ENCODE results near the gene KITLG.

The KITLG gene

DNA sequence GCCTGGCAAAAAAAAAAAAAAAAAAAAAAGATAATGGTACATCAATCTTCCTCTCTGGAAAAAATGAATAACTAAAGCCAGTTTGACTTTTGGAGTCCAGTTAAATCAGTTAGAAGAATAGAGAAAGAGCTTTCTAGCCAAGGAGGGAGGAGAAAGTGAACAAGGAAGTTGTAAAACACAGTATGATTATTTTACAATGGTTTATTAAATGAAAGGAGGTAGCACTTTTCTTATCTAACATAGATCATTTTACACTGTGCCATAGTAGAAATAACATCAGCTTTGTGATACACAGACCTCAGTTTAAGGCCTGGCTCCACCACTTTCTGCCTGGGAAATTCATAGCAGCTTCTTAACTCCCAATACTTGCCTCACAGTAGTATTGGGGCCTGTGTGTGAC is 15.4 kb upstream of the KITLG start:
- ATAC-seq = no peak
- no peak for TF ChIP-seq ZNF70 (CRISPR knock-in tag; IDR thresholded peaks at IDR 0.05)
- TF ChIP-seq, protein P1, sequence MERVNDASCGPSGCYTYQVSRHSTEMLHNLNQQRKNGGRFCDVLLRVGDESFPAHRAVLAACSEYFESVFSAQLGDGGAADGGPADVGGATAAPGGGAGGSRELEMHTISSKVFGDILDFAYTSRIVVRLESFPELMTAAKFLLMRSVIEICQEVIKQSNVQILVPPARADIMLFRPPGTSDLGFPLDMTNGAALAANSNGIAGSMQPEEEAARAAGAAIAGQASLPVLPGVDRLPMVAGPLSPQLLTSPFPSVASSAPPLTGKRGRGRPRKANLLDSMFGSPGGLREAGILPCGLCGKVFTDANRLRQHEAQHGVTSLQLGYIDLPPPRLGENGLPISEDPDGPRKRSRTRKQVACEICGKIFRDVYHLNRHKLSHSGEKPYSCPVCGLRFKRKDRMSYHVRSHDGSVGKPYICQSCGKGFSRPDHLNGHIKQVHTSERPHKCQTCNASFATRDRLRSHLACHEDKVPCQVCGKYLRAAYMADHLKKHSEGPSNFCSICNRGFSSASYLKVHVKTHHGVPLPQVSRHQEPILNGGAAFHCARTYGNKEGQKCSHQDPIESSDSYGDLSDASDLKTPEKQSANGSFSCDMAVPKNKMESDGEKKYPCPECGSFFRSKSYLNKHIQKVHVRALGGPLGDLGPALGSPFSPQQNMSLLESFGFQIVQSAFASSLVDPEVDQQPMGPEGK (CRISPR knock-in tag; IDR thresholded peaks at IDR 0.05; ENCODE audit: borderline replicate concordance) = no peak
- TF ChIP-seq CREB5 (CRISPR knock-in tag; IDR thresholded peaks at IDR 0.05; ENCODE audit: low read depth) = no peak
- TF ChIP-seq TCF4 (CRISPR knock-in tag; IDR thresholded peaks at IDR 0.05; ENCODE audit: borderline replicate concordance) = no peak
- no peak for TF ChIP-seq TSHZ2 (CRISPR knock-in tag; IDR thresholded peaks at IDR 0.05)
- TF ChIP-seq ZFP3 (CRISPR knock-in tag; IDR thresholded peaks at IDR 0.05) = no peak
- TF ChIP-seq RARB (CRISPR knock-in tag; IDR thresholded peaks at IDR 0.05) = no peak
- no peak for TF ChIP-seq PPARA (CRISPR knock-in tag; IDR thresholded peaks at IDR 0.05; ENCODE audit: borderline replicate concordance)
- no peak for TF ChIP-seq BACH2 (CRISPR knock-in tag; IDR thresholded peaks at IDR 0.05; ENCODE audit: borderline replicate concordance)

DNA sequence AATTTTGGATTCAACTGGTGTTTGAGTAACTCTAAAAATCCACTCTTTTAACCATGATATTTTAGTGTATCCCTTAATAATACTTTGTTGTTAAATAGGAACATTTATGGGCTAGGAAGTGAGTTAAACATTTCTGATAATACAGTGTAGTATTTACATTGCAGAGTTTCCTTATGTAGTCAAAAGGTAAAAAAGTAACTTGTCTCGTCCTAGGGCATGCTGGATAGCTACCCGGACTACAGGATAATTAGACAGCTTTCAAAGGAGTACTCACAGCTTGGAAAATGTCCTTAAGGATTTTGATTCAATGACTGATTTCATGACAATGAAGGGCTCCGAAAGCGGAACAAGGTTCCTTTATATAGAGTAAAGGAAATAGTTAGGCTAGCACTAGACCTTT is 14.5 kb upstream of the KITLG start:
- no peak for TF ChIP-seq TSHZ2 (CRISPR knock-in tag; IDR thresholded peaks at IDR 0.05)
- no peak for TF ChIP-seq ESRRG (CRISPR knock-in tag; IDR thresholded peaks at IDR 0.05)
- TF ChIP-seq CSRNP3 (CRISPR knock-in tag; IDR thresholded peaks at IDR 0.05) = no peak
- TF ChIP-seq ISL1 (CRISPR knock-in tag; IDR thresholded peaks at IDR 0.05) = no peak
- ATAC-seq = no peak

- TF ChIP-seq ESRRG (CRISPR knock-in tag; IDR thresholded peaks at IDR 0.05) (no peak), SNAI2 (CRISPR knock-in tag; IDR thresholded peaks at IDR 0.05) (no peak), PPARA (CRISPR knock-in tag; IDR thresholded peaks at IDR 0.05; ENCODE audit: borderline replicate concordance) (no peak), BACH2 (CRISPR knock-in tag; IDR thresholded peaks at IDR 0.05; ENCODE audit: borderline replicate concordance) (no peak), GLIS3 (CRISPR knock-in tag; IDR thresholded peaks at IDR 0.05) (no peak), ISL1 (CRISPR knock-in tag; IDR thresholded peaks at IDR 0.05) (peak; percentile 60), TOX (CRISPR knock-in tag; IDR thresholded peaks at IDR 0.05; ENCODE audit: borderline replicate concordance) (peak; percentile 52; the same call in 1 of the 2 replicates)
- peak; percentile 32; the same call in 1 of the 3 replicates for ATAC-seq
Observed at GRCh38 chr12:88591343-88591742, 11.1 kb upstream of the KITLG start.

GRCh38 chr12:88590851-88591250 is 10.6 kb upstream of the KITLG start:
- ATAC-seq = no peak
- TF ChIP-seq ESRRG (CRISPR knock-in tag; IDR thresholded peaks at IDR 0.05) (no peak), ZNF70 (CRISPR knock-in tag; IDR thresholded peaks at IDR 0.05) (no peak), CSRNP3 (CRISPR knock-in tag; IDR thresholded peaks at IDR 0.05) (no peak), PPARA (CRISPR knock-in tag; IDR thresholded peaks at IDR 0.05; ENCODE audit: borderline replicate concordance) (no peak), ZFP3 (CRISPR knock-in tag; IDR thresholded peaks at IDR 0.05) (no peak), ARNTL (CRISPR knock-in tag; IDR thresholded peaks at IDR 0.05; ENCODE audit: borderline replicate concordance, low read depth) (no peak), POU6F1 (CRISPR knock-in tag; IDR thresholded peaks at IDR 0.05; ENCODE audit: borderline replicate concordance, low read depth) (no peak), BACH2 (CRISPR knock-in tag; IDR thresholded peaks at IDR 0.05; ENCODE audit: borderline replicate concordance) (no peak), ZNF8 (CRISPR knock-in tag; IDR thresholded peaks at IDR 0.05) (no peak), TCF4 (CRISPR knock-in tag; IDR thresholded peaks at IDR 0.05; ENCODE audit: borderline replicate concordance) (no peak), GLIS3 (CRISPR knock-in tag; IDR thresholded peaks at IDR 0.05) (no peak), ZC3H10 (CRISPR knock-in tag; IDR thresholded peaks at IDR 0.05) (no peak), TOX (CRISPR knock-in tag; IDR thresholded peaks at IDR 0.05; ENCODE audit: borderline replicate concordance) (no peak), ISL1 (CRISPR knock-in tag; IDR thresholded peaks at IDR 0.05) (no peak), SNAI2 (CRISPR knock-in tag; IDR thresholded peaks at IDR 0.05) (no peak), CSDC2 (CRISPR knock-in tag; IDR thresholded peaks at IDR 0.05) (no peak), ZNF565 (CRISPR knock-in tag; conservative IDR thresholded peaks at IDR 0.05; ENCODE audit: low read depth) (no peak)
